Activated B cell treated with CpG ODN at 0.5 μM for 24 hours (primary cell): ENCODE data around the gene JAK1. TPM values are rescaled to one million over a fixed set of nuclear protein-coding genes. Genes with fewer than 3 reads are reported as not detected.
"Not testable (repeated sequence)": the region's sequence is repeated elsewhere in the genome, so short reads cannot be mapped to it uniquely, and the experiment has no call there.

Experiments used
- ATAC-seq: fragments of 200-7000 bp; cut with Tn5 transposase; one replicate; pipeline ENCODE4 v1.10.0; 2021; ENCODE audit warnings: low read depth, mild to moderate bottlenecking, moderate library complexity
- CTCF ChIA-PET: fragments of 350-600 bp; sonication (Branson Sonifier 250); formaldehyde crosslinking; loops from one replicate; lab custom pipeline; 2021; ENCODE audit warnings: antibody characterized with exemption; lab: Charles Lee
- POLR2A ChIA-PET: fragments of 350-600 bp; sonication (Branson Sonifier 250); formaldehyde crosslinking; loops from one replicate; lab custom pipeline; 2021; ENCODE audit warnings: antibody characterized with exemption; lab: Charles Lee
- DNase-seq: peaks from one replicate; pipeline ENCODE4 v3.0.0; 2022
- H3K27ac Mint-ChIP-seq: one replicate; pipeline ENCODE4 v1.8.0; 2020; ENCODE audit warnings: mixed read lengths
- H3K27me3 Mint-ChIP-seq: one replicate; pipeline ENCODE4 v1.8.0; 2021; ENCODE audit warnings: mixed read lengths
- H3K36me3 Mint-ChIP-seq: one replicate; pipeline ENCODE4 v1.8.0; 2021; ENCODE audit warnings: low read depth, mixed read lengths
- H3K4me1 Mint-ChIP-seq: one replicate; pipeline ENCODE4 v1.8.0; 2021; ENCODE audit warnings: mixed read lengths
- H3K4me3 Mint-ChIP-seq: one replicate; pipeline ENCODE4 v1.8.0; 2020; ENCODE audit warnings: mild to moderate bottlenecking, mixed read lengths
- H3K9me3 Mint-ChIP-seq: one replicate; pipeline ENCODE4 v1.8.0; 2020; ENCODE audit warnings: mixed read lengths
- CTCF ChIP-seq: fragments of 200-600 bp; IDR thresholded peaks from one replicate; pipeline ENCODE4 v1.8.0; 2022; ENCODE audit warnings: antibody characterized with exemption, mild to moderate bottlenecking
- intact Hi-C: fragments of 100-400 bp; cut with micrococcal nuclease; formaldehyde crosslinking; loops from one replicate; pipeline ENCODE4 v1.15.1; 2024
- total RNA-seq: library from RNA; stranded (reverse); gene quantifications from 2 replicates; pipeline ENCODE4 v1.2.3, GENCODE V29; 2022

The JAK1 gene
- total RNA-seq, 1 donor from 2014 or later, result 215 TPM

GRCh38 chr1:65006806-65007205, 40.5 kb upstream of the JAK1 start:
- ATAC-seq (no peak), DNase-seq (no peak)
- CTCF ChIA-PET, result no interaction called here
- POLR2A ChIA-PET, result no interaction called here
- H3K27ac Mint-ChIP-seq, result no peak overlapping the region
- no peaks in the 10 kb centered on the region for H3K27me3 Mint-ChIP-seq
- no peaks in the 10 kb centered on the region for H3K9me3 Mint-ChIP-seq
- peaks cover 33% of the 10 kb centered on the region for H3K4me1 Mint-ChIP-seq
- H3K4me3 Mint-ChIP-seq, result no peak overlapping the region
- no peaks in the 10 kb centered on the region for H3K36me3 Mint-ChIP-seq
- TF ChIP-seq CTCF, result no peak
- intact Hi-C loops, result loop anchor here (1.0 kb wide), 1 partner anchor 16 kb away; no protein-coding TSS in a partner anchor

GRCh38 chr1:65003316-65003664, 36.9 kb upstream of the JAK1 start:
- H3K4me3 Mint-ChIP-seq, result peak overlapping the region; percentile 83
- intact Hi-C loops, result loop anchor here (1.0 to 2.0 kb wide), 4 partner anchors 14 to 139 kb away; no protein-coding TSS in a partner anchor
- no peaks in the 10 kb centered on the region for H3K27me3 Mint-ChIP-seq
- no peak for TF ChIP-seq CTCF
- no peaks in the 10 kb centered on the region for H3K9me3 Mint-ChIP-seq
- H3K36me3 Mint-ChIP-seq, result no peaks in the 10 kb centered on the region
- H3K27ac Mint-ChIP-seq, result no peak overlapping the region
- no peak for ATAC-seq
- POLR2A ChIA-PET, result interaction anchor here (1.4 to 3.5 kb wide), 3 partner anchors 9 to 41 kb away, joined by 3 to 31 read pairs (median 9); partner anchors contain the start of gene JAK1
- peaks cover 31% of the 10 kb centered on the region for H3K4me1 Mint-ChIP-seq
- CTCF ChIA-PET, result interaction anchor here (0.6 to 1.0 kb wide), 2 partner anchors 43 to 47 kb away, joined by 3 read pairs; no protein-coding TSS in a partner anchor
- DNase-seq, result no peak

- ATAC-seq (peak; percentile 81), DNase-seq (peak; percentile 66)
- TF ChIP-seq CTCF, result no peak
- peak overlapping the region; percentile 83 for H3K4me3 Mint-ChIP-seq
- no peaks in the 10 kb centered on the region for H3K36me3 Mint-ChIP-seq
- H3K27ac Mint-ChIP-seq, result peak overlapping the region; percentile 19
- intact Hi-C loops, result loop anchor here (1.0 to 2.0 kb wide), 6 partner anchors 14 to 418 kb away; partner anchors contain the start of genes LEPR and LEPROT
- POLR2A ChIA-PET, result interaction anchor here (0.6 to 3.5 kb wide), 8 partner anchors 9 to 621 kb away, joined by 3 to 31 read pairs (median 3); partner anchors contain the start of gene JAK1
- CTCF ChIA-PET, result interaction anchor here (1.0 kb wide), 1 partner anchor 42 kb away, joined by 3 read pairs; no protein-coding TSS in a partner anchor
- H3K27me3 Mint-ChIP-seq, result no peaks in the 10 kb centered on the region
- peaks cover 4% of the 10 kb centered on the region for H3K9me3 Mint-ChIP-seq
- H3K4me1 Mint-ChIP-seq, result peaks cover 31% of the 10 kb centered on the region
Measured at GRCh38 chr1:65002508-65003315, 36.4 kb upstream of the JAK1 start.

GRCh38 chr1:65002156-65002507, 35.8 kb upstream of the JAK1 start:
- POLR2A ChIA-PET, result interaction anchor here (0.6 to 3.5 kb wide), 5 partner anchors 35 to 120 kb away, joined by 3 to 31 read pairs (median 7); partner anchors contain the start of gene JAK1
- DNase-seq (no peak), ATAC-seq (no peak)
- H3K4me1 Mint-ChIP-seq, result peaks cover 31% of the 10 kb centered on the region
- TF ChIP-seq CTCF, result no peak
- CTCF ChIA-PET, result no interaction called here
- peaks cover 4% of the 10 kb centered on the region for H3K9me3 Mint-ChIP-seq
- peak overlapping the region; percentile 19 for H3K27ac Mint-ChIP-seq
- H3K27me3 Mint-ChIP-seq, result no peaks in the 10 kb centered on the region
- H3K36me3 Mint-ChIP-seq, result no peaks in the 10 kb centered on the region
- intact Hi-C loops, result loop anchor here (1.0 to 2.0 kb wide), 5 partner anchors 13 to 418 kb away; partner anchors contain the start of genes LEPR and LEPROT
- peak overlapping the region; percentile 83 for H3K4me3 Mint-ChIP-seq

- Mint-ChIP-seq H3K27me3 (no peaks in the 10 kb centered on the region), H3K27ac (peak overlapping the region; percentile 73), H3K36me3 (no peaks in the 10 kb centered on the region), H3K4me3 (peak overlapping the region; percentile 83), H3K9me3 (peaks cover 4% of the 10 kb centered on the region), H3K4me1 (peaks cover 31% of the 10 kb centered on the region)
- ATAC-seq, result peak; percentile 81
- no peak for TF ChIP-seq CTCF
- intact Hi-C loops, result loop anchor here (1.0 kb wide), 1 partner anchor 35 kb away; the partner anchor contains the start of gene JAK1
- ChIA-PET POLR2A (interaction anchor here (0.7 to 3.5 kb wide), 7 partner anchors 15 to 208 kb away, joined by 3 to 31 read pairs (median 3); partner anchors contain the start of gene JAK1), CTCF (no interaction called here)
- peak; percentile 65 for DNase-seq
Measured at GRCh38 chr1:65001231-65001792, 35.0 kb upstream of the JAK1 start.

GRCh38 chr1:64998425-64998948, 32.1 kb upstream of the JAK1 start:
- ATAC-seq, DNase-seq, H3K9me3 Mint-ChIP-seq, H3K27ac Mint-ChIP-seq, H3K27me3 Mint-ChIP-seq, H3K4me3 Mint-ChIP-seq, H3K36me3 Mint-ChIP-seq, intact Hi-C loops, CTCF ChIA-PET: not testable (repeated sequence)
- POLR2A ChIA-PET, result interaction anchor here (1.3 kb wide), 1 partner anchor 33 kb away, joined by 4 read pairs; no protein-coding TSS in a partner anchor
- H3K4me1 Mint-ChIP-seq, result peaks cover 29% of the 10 kb centered on the region
